ENCODE measurements around the gene COMMD8. TPM values are rescaled to one million over a fixed set of nuclear protein-coding genes. Genes with fewer than 3 reads are reported as not detected.

Gene COMMD8
- total RNA-seq, 1 donor from 2014 or later = 23.9 TPM

DNA sequence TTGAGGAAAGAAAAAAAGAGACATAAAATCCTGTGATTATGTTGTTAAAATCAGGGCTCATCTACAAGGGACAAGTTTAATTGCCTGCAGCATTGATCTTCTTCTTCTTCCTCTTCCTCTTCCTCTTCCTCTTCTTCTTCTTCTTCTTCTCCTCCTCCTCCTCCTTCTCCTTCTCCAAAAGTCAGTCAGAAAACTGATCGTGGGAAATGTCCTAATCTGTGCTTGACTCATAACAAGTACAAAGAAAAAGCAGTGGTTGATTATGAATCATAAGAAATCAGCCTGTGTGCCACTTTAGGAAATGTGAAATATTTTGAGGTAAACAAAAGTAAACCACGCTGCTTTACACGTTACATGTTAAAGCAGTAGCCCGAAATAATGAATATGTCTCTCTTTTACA is 18.8 kb upstream of the COMMD8 start:
- peaks cover 9% of the 10 kb centered on the region for H3K36me3 Mint-ChIP-seq (ENCODE audit: low read depth)
- H3K4me1 Mint-ChIP-seq = peaks cover 46% of the 10 kb centered on the region
- H3K27ac Mint-ChIP-seq = peak overlapping the region; percentile 36
- TF ChIP-seq, protein P1, sequence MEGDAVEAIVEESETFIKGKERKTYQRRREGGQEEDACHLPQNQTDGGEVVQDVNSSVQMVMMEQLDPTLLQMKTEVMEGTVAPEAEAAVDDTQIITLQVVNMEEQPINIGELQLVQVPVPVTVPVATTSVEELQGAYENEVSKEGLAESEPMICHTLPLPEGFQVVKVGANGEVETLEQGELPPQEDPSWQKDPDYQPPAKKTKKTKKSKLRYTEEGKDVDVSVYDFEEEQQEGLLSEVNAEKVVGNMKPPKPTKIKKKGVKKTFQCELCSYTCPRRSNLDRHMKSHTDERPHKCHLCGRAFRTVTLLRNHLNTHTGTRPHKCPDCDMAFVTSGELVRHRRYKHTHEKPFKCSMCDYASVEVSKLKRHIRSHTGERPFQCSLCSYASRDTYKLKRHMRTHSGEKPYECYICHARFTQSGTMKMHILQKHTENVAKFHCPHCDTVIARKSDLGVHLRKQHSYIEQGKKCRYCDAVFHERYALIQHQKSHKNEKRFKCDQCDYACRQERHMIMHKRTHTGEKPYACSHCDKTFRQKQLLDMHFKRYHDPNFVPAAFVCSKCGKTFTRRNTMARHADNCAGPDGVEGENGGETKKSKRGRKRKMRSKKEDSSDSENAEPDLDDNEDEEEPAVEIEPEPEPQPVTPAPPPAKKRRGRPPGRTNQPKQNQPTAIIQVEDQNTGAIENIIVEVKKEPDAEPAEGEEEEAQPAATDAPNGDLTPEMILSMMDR (IDR thresholded peaks at IDR 0.05) = no peak
- ATAC-seq (ENCODE audit: low read depth) = no peak
- H3K4me3 Mint-ChIP-seq = peak overlapping the region; percentile 33
- H3K27me3 Mint-ChIP-seq = no peaks in the 10 kb centered on the region
- POLR2A ChIA-PET = interaction anchor here (0.5 to 4.1 kb wide), 3 partner anchors 18 to 568 kb away, joined by 3 to 71 read pairs (median 4); partner anchors contain the start of gene COMMD8
- intact Hi-C loops (cut with micrococcal nuclease) = loop anchor here (1.0 kb wide), 1 partner anchor 11 kb away; no protein-coding TSS in a partner anchor
- no peak for DNase-seq
- CTCF ChIA-PET = interaction anchor here (0.8 to 1.7 kb wide), 2 partner anchors 11 to 25 kb away, joined by 3 to 9 read pairs; no protein-coding TSS in a partner anchor
- H3K9me3 Mint-ChIP-seq = no peaks in the 10 kb centered on the region

DNA sequence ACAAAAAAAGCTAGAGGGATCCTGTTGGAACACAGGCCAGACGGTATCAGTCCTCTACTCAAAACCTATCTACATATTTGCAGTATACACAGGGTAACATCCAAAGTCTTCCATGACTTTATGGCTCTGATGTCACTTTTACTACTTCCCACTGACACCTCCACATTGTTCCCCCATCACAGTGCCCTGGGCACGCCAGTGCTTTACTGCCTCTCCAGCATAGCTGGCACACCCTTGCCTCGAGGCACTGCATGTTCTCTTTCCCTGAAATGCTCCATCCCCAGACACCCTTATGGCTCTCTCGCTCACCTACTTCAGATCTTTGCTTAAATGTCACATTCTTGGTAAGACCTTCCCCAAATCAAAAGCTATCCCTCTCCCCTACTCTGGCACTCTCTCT is 15.3 kb upstream of the COMMD8 start:
- H3K27me3 Mint-ChIP-seq = no peaks in the 10 kb centered on the region
- no peak overlapping the region for H3K27ac Mint-ChIP-seq
- CTCF ChIA-PET = no interaction called here
- TF ChIP-seq, protein P1 (IDR thresholded peaks at IDR 0.05) = no peak
- H3K9me3 Mint-ChIP-seq = no peaks in the 10 kb centered on the region
- H3K4me3 Mint-ChIP-seq = no peak overlapping the region
- DNase-seq (no peak), ATAC-seq (ENCODE audit: low read depth) (no peak)
- no peaks in the 10 kb centered on the region for H3K36me3 Mint-ChIP-seq (ENCODE audit: low read depth)
- POLR2A ChIA-PET = no interaction called here
- intact Hi-C loops (cut with micrococcal nuclease) = no loop called here
- peaks cover 17% of the 10 kb centered on the region for H3K4me1 Mint-ChIP-seq

DNA sequence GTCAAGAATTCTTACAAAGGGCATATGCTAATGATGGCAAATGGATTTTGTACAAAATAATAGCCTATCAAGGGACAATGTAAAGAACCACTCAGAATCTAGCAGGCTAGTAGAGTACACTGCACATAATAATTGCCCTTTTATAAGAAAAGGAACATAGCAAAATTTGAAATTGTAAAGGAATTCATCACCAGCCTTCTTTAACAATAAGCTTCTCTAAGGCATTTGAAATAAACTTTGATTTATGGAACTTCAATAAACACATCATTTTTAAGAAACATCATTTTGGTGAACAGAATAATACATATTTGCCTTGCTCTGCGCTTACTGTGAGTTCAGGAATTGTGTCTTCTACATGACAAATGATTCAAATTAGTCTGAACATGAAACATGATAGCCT is 11.9 kb upstream of the COMMD8 start:
- no peak overlapping the region for H3K4me3 Mint-ChIP-seq
- H3K36me3 Mint-ChIP-seq (ENCODE audit: low read depth) = no peaks in the 10 kb centered on the region
- H3K9me3 Mint-ChIP-seq = no peaks in the 10 kb centered on the region
- no peaks in the 10 kb centered on the region for H3K27me3 Mint-ChIP-seq
- DNase-seq = no peak
- H3K4me1 Mint-ChIP-seq = no peaks in the 10 kb centered on the region
- POLR2A ChIA-PET = interaction anchor here (1.8 kb wide), 1 partner anchor 10 kb away, joined by 6 read pairs; the partner anchor contains the start of gene ATP10D
- intact Hi-C loops (cut with micrococcal nuclease) = no loop called here
- no peak for ATAC-seq (ENCODE audit: low read depth)
- H3K27ac Mint-ChIP-seq = no peak overlapping the region
- TF ChIP-seq, protein P1 (IDR thresholded peaks at IDR 0.05) = no peak
- CTCF ChIA-PET = no interaction called here

DNA sequence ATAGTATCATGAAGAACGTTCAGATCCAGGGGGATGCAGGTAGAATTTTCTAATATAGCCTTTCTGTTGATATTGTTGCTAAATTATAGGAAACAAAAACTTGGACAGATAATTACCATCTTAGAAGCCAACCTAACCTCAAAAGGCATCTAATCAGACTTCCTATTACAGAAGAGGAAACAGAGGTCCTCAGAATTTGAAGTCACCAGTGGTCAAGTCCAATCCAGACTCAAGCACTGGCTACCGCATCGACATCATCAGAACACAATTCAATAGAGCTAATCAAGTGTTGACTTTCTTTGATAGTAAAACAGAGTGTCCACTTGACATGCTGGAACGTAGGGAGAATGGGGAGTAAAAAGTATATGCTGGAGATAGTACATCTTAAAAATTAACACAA is 11.3 kb upstream of the COMMD8 start:
- POLR2A ChIA-PET = no interaction called here
- ATAC-seq (ENCODE audit: low read depth) = no peak
- TF ChIP-seq, protein P1 (IDR thresholded peaks at IDR 0.05) = no peak
- H3K9me3 Mint-ChIP-seq = no peaks in the 10 kb centered on the region
- H3K27me3 Mint-ChIP-seq = no peaks in the 10 kb centered on the region
- CTCF ChIA-PET = no interaction called here
- no peak overlapping the region for H3K4me3 Mint-ChIP-seq
- no peak for DNase-seq
- no peak overlapping the region for H3K27ac Mint-ChIP-seq
- intact Hi-C loops (cut with micrococcal nuclease) = no loop called here
- no peaks in the 10 kb centered on the region for H3K4me1 Mint-ChIP-seq
- no peaks in the 10 kb centered on the region for H3K36me3 Mint-ChIP-seq (ENCODE audit: low read depth)

DNA sequence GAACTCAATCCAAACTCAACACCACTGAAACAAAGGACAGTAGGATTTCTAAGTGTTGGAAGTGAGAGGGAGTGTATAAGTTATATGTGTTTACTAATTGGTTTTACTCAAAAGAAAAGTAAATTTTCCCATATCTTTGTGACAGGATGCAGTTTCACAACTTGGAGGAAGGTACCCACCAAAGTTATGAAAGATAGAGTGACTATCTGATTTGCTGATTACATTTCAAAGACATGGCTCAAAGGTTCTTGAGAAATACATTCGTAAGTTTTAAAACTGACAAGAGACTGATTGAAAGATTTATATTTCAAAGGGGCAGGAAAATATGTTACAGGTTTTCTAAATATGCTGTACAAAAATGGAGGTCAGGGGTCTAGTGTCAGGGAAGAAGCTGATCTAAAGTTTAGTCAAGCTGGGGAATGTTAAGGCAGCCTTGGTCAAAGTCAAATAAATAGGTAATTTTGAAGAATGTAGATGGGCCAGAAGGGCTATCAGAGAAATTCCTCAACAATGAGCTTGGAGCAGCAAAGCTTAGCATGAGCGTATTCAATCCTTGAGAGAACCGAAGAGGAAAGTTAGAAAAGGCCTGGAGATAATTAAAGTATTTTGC is 9.7 kb upstream of the COMMD8 start:
- intact Hi-C loops (cut with micrococcal nuclease) = no loop called here
- POLR2A ChIA-PET = interaction anchor here (1.0 kb wide), 1 partner anchor 12 kb away, joined by 3 read pairs; the partner anchor contains the start of gene ATP10D
- Mint-ChIP-seq H3K9me3 (no peaks in the 10 kb centered on the region), H3K4me3 (no peak overlapping the region), H3K27me3 (no peaks in the 10 kb centered on the region), H3K36me3 (ENCODE audit: low read depth) (no peaks in the 10 kb centered on the region), H3K27ac (no peak overlapping the region), H3K4me1 (no peaks in the 10 kb centered on the region)
- TF ChIP-seq, protein P1 (IDR thresholded peaks at IDR 0.05) = no peak
- ATAC-seq (ENCODE audit: low read depth) (no peak), DNase-seq (no peak)
- CTCF ChIA-PET = no interaction called here
